ENCODE data around the gene ATG4D. TPM values are rescaled to one million over a fixed set of nuclear protein-coding genes. Genes with fewer than 3 reads are reported as not detected.
A peak's percentile ranks its signal among the peaks of the same experiment; 100 is the strongest.

The ATG4D gene
- total and polyA plus RNA-seq, 2 of the 4 experiments (the other 2 are of a cell fraction) = 8.2 to 21.8 TPM

- peak; percentile 23; the same call in 1 of the 2 replicates for TF ChIP-seq CTCF (conservative IDR thresholded peaks at IDR 0.05; ENCODE audit: low read depth, low read length)
These were observed 41.1 kb upstream of the ATG4D start (continued) for GRCh38 chr19:10502524-10503001.
